Activated gamma-delta T cell treated with anti-CD3 and anti-CD28 coated beads, Interleukin-2, amount 50 U/mL, for 16 hours (primary cell): ENCODE measurements around the gene CCDC30.
"Not testable (repeated sequence)": the region's sequence is repeated elsewhere in the genome, so short reads cannot be mapped to it uniquely, and the experiment has no call there.

Experiments used
- DNase-seq: peaks from one replicate; pipeline ENCODE4 v3.0.0-alpha.2; 2020; ENCODE audit warnings: low read depth

CCDC30 gene

DNA sequence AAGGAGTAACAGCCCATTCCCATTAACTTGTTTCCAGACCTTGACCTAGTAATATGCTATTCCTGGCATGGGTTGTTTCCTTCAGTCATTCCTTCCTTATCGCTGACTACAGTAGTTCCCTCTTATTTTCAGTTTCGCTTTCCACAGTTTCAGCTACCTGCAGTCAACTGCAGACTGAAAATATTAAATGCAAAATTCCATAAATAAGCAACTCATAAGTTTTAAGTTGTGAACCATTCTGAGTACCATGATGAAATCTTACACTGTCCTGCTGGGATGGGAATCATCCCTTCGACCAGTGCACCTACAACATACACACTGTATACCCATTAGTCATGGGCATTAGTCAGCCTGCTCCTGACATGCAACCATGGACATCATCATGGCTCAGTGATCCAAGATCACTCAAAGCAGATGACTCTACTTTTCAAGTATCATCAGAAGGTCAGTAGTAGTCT is 66.7 kb downstream of the CCDC30 start:
- DNase-seq, result no peak

DNA sequence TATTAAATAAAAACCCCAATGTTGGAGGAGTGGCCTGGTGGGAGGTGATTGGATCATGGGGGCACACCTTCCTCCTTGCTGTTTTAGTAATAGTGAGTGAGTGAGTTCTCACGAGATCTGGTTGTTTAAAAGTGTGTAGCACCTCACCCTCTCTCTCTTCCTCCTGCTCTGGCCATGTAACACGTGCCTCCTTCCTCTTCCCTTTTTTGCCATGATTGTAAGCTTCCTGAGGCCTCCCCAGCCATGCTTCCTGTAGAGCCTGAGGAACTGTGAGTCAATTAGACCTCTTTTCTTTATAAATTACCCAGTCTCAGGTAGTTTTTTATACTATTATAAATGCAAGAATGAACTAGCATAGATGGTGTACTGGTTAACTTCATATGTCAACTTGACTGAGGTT is 68.0 kb downstream of the CCDC30 start:
- no peak for DNase-seq

DNA sequence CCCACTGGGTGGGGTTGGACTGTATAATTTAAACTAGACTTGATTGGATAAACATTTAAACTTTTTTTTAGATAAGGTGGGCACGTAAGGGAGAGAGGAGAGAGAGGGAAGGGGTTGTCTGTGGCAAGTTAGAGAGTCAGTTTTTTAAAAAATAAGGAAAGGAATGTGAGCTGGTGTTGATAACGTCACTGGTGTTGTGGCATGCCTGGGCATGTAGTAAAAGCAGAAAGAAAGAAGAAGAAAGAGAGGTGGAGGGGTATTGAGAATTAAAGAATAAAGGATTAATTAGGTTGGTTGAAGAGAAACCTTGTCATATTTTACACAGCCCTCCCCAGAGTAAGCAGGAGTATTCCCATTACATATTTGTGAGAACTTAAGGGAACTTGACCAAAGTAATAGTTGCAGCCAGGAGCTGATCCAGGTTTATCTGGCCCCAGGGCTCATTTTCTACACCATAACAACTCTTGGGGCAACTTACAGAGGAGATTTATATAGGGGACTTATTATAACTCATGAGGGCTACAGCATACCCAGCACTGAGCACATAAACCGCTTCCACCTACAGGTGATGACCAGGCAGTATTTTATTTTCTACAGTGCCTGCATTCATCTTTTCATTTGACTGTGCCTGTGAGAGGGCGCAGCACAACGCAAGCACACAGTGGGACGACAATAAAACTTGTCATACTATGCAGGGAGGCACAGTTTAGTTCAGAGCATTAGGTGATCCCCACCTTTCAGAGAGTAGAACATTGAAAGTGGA is 70.2 kb downstream of the CCDC30 start:
- DNase-seq, result no peak

DNA sequence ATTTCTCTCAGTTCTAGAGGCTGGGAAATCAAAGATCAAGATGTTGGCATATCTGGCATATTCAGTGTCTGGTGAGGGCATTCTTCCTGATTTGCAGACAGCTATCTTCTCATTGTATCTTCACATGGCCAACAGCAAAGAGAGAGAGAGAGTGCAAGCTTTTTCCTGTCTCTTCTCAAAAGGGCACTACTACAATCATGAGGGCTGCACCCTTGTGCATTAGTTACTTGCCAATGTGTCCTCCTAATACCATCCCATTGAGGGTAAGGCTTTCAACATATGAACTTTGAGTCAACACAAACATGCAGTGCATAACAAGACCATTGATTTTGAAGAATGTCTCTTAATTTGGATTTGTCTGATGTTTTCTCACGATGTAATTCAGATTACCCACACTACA is 78.0 kb downstream of the CCDC30 start:
- DNase-seq, result no peak

DNA sequence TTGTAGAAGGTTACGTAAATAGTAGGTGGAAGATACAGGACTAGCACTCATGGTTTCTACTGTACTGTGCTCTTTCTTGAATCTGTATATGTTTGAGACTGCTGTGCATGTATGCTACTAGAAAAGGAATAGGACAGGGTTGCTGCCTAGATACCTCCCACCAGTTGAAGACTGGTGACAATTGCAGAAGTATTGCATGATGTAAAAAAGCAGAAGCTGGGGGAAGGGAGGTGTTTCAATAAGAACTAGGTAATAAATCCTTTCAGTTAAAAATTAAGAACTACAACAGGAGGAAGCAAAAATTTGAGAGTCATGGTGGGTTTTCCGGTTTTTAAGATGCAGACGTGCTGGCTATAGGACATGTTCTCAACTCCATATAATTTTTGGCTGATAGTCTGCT is 88.1 kb downstream of the CCDC30 start:
- DNase-seq, result no peak

DNA sequence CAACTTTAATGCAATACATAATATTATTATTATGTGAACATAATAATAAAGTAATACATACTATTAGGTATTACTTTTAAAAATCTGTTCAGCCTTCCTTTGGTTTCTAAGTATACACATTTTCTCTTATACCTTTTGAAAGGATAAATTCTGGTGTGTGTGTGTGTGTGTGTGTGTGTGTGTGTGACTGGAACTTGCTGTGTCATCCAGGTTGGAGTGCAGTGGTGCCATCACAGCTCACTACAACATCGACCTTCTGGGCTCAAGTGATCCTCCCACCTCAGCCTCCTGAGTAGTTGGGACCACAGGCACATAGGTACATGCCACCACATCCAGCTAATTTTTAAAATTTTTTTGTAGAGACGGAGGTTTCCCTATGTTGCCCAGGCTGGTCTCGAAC is 88.5 kb downstream of the CCDC30 start:
- DNase-seq, result no peak

DNA sequence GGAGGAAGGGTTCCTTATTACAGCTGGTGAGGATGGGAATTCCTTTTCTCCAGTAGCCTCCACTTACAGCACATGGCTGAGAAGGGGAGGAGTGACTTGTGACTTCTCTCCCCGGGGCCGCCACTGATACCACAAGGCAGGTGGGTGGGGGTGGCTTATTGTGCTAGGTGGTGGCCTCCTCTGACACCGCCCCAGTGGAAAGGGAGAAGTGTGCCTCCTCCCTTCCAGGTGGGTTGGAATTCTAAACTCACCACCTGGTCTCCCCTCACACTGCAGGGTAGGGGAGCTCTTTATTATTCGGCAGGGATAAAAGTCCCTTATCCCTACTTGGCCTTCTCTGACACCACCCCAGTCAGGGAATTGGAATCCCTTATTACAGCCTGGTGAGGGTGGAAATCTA is 89.5 kb downstream of the CCDC30 start:
- DNase-seq, result no peak

DNA sequence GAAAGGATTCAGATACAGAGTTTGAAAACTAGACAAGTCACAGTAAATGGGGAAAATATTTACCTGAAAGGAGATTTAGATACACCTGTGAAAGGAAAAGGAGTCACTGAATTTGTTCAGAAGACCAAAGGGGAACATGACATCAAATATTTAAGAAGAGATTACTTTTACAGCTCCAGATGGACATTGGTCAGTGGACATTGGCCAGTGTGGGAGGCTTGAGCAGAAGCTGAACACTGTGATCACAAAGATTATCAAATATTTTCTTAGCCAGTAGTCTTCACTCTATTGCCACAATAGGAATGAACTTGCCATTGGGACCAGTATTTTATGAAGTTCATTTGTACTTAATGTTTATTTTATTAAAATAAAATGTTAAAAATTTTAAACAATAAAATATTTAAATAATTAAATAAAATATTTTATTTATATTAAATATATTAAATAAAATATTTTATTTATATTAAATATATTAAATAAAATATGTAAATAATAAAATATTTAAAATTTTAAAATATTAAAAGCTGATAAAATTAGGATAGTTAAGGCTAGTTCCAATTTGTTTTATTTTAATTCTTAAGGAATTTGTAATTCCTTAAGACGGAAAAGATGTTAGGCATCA is 94.3 kb downstream of the CCDC30 start:
- DNase-seq, result no peak

DNA sequence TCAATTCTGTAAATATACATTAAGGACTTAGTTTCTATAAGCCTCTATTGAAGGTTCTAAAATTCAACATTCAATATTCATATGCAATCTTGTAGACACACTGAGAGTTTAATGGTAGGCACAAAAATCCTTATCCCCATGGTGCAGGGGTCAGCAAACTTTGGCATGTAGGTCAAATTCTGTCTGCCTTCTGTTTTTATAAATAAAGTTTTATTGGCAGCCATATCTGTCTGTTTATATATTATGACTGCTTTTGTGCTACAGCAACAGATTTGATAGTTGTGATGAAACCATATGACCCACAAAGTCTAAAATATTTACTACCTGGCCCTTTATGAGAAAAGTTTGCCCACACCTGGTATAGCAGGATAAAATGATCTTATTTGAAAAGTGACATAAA is 104.0 kb downstream of the CCDC30 start:
- no peak for DNase-seq

DNA sequence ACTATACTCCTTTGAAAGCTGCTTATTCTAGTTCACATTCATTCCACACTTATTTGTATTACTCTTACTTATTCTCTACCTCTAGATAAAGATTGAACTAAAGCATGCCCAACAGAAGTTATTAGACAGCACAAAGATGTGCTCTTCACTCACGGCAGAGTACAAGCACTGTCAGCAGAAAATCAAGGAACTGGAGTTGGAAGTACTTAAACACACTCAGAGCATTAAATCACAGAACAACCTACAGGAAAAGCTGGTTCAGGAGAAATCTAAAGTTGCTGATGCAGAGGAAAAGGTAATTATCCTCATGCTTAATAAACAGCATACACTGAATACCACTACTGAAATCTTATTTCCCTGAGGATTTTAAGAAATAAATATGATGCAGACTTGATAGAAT is 113.8 kb downstream of the CCDC30 start:
- no peak for DNase-seq

DNA sequence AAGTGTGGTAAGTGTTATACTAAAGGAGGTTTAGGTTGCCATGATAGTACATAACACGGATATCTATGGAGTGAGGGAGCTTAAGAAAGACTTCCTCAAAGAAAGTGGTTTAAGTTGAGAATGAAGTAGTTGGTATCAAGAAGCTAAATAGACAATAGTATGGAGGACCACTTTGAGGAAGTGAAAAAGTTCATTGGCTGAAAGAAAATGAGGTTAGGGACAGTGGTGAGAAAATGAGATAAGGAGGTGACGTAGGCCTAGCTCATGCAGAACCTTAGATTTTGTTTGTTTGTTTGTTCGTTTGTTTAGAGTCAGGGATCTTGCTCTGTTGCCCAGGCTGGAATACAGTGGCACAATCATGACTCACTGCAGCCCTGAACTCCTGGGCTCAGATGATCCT is 122.9 kb downstream of the CCDC30 start:
- DNase-seq, result no peak

DNA sequence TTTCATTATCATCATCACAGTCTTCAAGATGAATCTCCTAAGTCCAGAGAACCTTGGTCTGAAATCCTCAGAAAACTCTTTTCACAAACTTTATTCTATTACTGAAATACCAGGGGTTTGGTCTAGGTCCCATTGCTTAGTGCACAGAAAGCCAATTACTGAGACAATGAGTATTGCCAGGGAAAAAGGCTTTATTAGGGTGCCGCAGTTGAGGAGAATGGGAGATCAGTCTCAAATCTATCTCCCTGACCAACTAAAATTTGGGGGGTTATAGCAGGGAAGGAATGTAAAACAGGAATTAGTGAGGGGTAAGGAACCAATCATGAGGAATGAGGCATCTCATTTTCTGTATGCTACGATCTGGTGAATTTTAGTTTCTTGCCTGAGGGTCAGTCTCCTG is 124.7 kb downstream of the CCDC30 start:
- DNase-seq, result no peak

DNA sequence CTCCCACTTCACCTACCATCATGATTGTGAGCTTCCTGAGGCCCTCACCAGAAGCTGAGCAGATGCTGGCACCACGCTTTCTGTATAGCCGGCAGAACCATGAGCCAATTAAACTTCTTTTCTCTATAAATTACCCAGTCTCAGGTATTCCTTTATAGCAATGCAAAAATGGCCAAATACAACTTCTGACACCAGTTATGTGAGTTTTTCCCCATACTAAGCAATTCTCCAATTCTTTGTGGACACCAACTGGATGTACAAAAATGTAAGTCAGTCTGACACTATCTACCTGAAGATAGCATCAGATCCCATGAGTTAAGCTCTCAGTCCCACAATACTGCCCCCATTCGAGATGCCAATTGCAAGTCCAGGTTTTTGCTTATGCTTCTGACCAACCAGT is 129.7 kb downstream of the CCDC30 start:
- DNase-seq, result no peak

DNA sequence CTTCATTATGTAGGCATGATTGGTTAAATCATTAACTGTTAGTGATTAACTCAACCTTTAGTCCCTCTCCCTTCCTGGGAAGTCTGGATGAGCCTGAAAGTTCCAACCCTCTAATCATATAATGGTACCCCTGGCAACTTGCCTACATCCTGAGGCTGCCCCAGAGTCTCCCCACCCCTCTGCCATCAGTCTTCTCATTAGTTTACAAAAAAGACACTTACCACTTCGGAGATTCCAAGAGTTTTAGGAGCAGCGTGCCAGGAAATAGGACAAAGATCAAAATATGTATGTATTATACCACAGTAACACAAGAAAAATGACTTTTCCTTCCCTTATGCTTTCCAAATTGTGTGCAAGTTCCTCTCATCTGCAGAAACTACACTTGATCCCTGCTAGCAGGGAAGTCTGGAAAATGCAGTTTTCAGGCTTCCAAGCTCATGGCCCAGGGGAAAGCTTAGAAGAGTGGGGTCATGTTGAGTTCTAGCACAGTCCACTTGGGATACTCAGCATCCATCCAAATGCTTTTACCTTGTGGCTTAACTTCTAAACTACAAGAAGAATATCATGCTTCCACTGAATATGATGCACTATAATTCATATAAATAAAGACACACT is 130.5 kb downstream of the CCDC30 start:
- no peak for DNase-seq

DNA sequence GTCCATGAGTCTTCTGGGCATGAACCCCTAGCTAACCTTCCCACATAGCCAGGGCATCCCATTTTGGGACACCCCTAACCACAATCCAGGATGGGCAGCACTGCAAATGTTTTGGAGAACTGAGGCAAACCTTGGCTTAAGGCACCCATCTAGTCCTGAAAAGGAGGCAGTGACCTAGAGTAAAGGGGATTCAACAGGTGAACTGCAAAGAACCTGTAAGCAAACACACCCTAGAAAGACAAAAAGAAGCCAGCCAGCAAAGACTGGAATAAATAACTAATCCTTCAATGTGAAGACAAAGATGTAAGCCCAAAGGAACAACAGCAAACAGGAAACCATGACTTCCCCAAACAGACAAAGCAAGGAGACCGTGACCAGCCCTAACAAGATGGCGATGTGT is 138.4 kb downstream of the CCDC30 start:
- DNase-seq, result no peak

DNA sequence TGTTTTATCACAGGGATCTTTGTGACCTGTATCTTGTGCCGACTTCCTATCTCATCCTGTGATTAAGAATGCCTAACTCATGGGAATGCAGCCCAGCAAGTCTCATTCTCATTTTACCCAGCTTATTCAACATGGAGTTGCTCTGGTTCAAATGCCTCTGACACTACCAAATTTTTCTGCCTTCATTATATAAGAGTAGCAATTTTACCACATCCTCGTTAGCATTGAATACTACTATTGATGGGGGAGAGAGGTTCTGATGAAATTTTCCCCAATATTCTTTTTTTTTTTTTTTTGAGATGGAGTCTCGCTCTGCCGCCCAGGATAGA is 150.7 kb downstream of the CCDC30 start:
- DNase-seq, result no peak

DNA sequence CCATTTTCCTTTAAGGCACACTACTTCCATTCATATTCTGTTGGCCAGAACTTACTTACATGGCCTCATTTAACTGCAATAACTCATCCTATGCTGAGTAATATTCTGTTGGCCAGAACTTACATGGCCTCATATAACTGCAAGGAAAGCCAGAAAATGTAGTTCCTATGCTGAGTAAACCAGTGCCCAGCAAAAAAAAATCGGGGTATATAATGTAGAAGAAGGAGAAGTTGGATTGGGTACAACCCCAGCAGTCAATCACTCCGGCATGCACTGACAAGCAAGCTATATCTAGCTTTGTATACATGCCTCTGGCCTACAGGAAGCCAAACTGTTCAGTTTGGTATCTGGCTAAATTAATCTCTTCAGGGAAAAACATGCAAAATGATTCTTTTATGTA is 155.8 kb downstream of the CCDC30 start:
- no peak for DNase-seq

DNA sequence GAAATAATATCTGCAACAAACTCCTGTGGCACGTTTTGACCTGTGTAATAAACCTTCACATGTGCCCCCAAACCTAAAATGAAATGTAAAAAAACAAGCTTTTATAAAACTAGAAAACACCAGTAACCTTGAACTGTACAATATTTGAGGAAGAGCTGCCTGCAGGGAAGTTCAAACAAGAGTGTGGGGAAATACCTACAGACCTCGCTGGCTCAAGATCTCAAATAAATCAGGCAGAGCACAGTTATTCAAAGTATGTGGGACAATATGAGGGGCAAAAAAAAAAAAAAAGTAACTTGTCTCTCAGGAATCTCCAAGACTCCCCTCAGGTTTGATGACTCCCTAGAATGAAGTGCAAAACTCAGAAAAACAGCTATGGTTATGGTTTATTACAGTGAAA is 157.2 kb downstream of the CCDC30 start:
- no peak for DNase-seq

DNA sequence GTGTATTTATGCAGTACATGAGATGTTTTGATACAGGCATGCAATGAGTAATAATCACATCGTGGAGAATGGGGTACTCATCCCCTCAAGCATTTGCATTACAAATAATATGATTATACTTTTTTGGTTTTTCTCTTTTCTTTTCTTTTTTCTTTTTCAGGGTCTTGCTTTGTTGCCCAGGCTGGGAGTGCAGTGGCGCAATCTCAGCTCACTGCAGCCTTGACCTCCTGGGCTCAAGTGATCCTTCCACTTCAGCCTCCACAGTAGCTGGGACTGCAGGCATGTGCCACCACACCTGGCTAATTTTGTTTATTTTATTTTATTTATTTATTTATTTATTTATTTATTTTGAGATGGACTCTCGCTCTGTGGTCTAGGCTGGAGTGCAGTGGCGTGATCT is 158.1 kb downstream of the CCDC30 start:
- DNase-seq, result not testable (repeated sequence)

DNA sequence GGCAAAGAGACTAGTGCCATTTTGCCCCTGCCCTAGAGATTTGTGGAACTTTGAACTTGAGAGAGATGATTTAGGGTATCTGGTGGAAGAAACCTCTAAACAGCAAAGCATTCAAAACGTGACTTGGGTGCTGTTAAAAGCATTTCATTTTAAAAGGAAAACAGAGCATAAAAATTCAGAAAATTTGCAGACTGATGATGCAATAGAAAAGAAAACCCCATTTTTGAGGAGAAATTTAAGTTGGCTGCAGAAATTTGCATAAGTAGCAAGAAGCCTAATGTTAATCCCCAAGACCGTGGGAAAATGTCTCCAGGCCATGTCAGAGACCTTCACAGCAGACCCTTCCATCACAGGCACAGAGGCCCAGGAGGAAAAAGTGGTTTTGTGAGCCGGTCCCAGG is 164.1 kb downstream of the CCDC30 start:
- DNase-seq, result not testable (repeated sequence)

DNA sequence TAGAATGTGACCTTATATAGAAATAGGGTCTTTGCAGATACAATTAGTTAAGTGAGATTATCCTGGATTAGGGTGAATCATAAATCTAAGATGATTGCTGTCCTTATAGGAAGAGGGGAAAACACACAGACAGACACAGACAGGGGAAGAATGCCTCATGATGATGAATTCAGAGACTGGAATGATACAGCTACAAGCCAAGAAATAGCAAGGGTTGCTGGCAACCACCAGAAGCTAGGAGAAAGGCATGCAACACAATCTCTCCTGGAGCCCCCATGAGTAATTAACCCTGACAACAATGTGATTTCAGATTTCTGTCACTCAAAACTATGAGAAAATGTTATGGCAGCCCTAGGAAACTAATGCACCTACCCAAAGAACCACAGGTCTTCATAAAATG is 176.0 kb downstream of the CCDC30 start:
- DNase-seq, result no peak

DNA sequence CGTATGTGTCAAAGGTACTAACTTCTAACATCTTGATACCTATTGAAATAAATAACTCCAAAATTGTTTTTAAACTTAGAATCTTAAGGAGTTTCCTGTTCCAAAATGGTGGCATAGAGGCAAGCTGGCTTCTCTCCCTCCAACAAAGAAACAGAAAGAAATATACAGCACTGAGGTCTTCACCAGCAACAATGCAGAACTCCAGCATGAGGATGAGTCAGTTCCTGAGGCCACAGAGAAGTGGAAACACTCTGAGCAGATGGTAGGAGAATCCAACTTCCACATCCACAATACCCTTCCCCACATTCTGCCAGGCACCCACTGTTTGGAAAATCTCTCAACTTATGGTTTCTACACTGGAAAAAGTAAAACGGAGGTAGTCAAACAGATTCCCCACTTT is 183.0 kb downstream of the CCDC30 start:
- DNase-seq, result no peak

DNA sequence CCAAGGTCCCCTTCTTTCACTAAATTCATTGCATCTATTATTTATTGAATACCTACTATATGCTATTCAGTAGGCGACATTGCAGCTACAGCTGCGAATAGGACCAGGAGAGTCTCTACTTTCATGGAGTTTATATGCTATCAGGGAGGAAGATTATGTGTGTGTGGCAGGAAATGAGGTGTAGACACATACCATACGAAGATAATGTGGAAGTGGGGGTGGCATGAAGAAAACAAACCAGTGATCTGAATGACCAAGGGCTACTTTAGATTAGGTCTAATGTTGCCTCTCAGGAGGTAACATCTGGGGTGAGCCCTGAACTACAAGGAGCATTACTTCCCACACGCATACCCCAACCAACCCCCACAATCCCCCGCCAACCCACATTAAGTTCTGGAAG is 194.1 kb downstream of the CCDC30 start:
- no peak for DNase-seq
